ENCODE measurements around the gene TMEM236. TPM values are rescaled to one million over a fixed set of nuclear protein-coding genes. Genes with fewer than 3 reads are reported as not detected.

The TMEM236 gene
- total RNA-seq, 2 donors from 2014 or later, result 0.30 to 0.37 TPM

DNA sequence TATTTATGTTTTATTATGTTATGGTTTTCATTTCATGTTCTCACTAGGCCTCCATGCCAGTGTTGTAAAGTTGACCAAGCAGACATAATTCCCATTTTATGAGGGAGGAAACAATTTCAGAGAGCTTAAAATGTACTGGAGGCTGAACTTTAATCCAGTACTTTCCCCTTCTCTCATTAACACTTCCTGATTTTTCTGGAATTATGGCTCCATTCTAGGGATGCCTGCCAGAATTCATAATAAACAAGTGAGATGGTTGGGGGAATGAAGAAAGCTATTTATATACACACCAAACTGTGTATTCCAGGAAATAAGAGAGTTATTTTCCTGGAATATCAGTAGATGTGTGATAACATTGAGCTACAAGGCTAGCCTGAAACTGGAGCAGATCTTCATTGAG lies 6.9 kb downstream of the TMEM236 start:
- ATAC-seq (replicated peaks), result no peak
- Mint-ChIP-seq H3K27ac (no peak overlapping the region), H3K4me3 (no peak overlapping the region), H3K4me1 (peaks cover 4% of the 10 kb centered on the region), H3K9me3 (no peaks in the 10 kb centered on the region), H3K36me3 (ENCODE audit: low read depth) (no peaks in the 10 kb centered on the region), H3K27me3 (no peaks in the 10 kb centered on the region)

- H3K27me3 Mint-ChIP-seq, result peaks cover 11% of the 10 kb centered on the region
- H3K9me3 Mint-ChIP-seq, result peaks cover 3% of the 10 kb centered on the region
- no peak overlapping the region for H3K27ac Mint-ChIP-seq
- ATAC-seq (replicated peaks), result no peak
- H3K4me3 Mint-ChIP-seq, result no peak overlapping the region
- H3K36me3 Mint-ChIP-seq (ENCODE audit: low read depth), result no peaks in the 10 kb centered on the region
- H3K4me1 Mint-ChIP-seq, result no peaks in the 10 kb centered on the region
Observed at GRCh38 chr10:17764142-17764541, 12.1 kb downstream of the TMEM236 start.

GRCh38 chr10:17765602-17766001 lies 13.6 kb downstream of the TMEM236 start:
- H3K4me1 Mint-ChIP-seq, result no peaks in the 10 kb centered on the region
- no peak overlapping the region for H3K27ac Mint-ChIP-seq
- peaks cover 3% of the 10 kb centered on the region for H3K9me3 Mint-ChIP-seq
- no peak overlapping the region for H3K4me3 Mint-ChIP-seq
- ATAC-seq (replicated peaks), result no peak
- H3K36me3 Mint-ChIP-seq (ENCODE audit: low read depth), result no peaks in the 10 kb centered on the region
- peaks cover 13% of the 10 kb centered on the region for H3K27me3 Mint-ChIP-seq

DNA sequence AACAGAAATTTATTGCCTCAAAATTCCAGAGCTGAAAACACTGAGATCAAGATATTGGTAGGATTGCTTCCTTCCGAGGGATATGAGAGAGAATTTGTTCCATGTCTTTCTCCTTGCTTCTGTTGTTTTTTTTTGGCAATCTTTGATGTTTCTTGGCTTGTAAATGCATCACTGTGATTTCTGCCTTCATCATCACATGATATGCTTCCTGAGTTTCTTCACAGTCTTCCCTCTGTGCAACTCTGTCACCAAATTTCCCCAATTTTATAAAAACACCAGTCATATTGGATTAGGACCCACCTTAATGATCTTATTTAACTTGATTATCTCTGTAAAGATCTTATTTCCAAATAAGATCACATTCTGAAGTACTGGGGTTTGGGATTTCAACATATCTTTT lies 14.7 kb downstream of the TMEM236 start:
- Mint-ChIP-seq H3K9me3 (peaks cover 3% of the 10 kb centered on the region), H3K27me3 (peaks cover 13% of the 10 kb centered on the region), H3K27ac (no peak overlapping the region), H3K4me3 (no peak overlapping the region), H3K36me3 (ENCODE audit: low read depth) (no peaks in the 10 kb centered on the region), H3K4me1 (no peaks in the 10 kb centered on the region)
- no peak for ATAC-seq (replicated peaks)

DNA sequence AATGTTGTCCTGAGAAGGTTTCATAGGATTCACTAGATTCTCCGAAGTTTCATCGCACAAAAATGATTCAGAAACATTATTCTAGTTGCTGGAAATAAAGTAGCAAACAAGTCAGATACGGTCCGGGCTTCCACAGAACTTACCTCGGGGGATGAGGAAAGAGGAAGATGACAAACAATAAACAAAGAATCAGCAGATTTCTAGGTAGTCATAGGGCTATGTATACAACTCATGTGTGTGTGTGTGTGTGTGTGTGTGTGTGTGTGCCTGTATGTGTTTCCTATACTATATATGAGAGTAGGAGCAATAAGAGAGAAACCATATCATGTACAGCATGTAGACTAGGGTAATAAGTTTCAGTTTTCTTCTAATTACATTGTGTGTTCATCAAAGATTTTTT lies 16.5 kb downstream of the TMEM236 start:
- no peak overlapping the region for H3K4me3 Mint-ChIP-seq
- peaks cover 3% of the 10 kb centered on the region for H3K9me3 Mint-ChIP-seq
- no peaks in the 10 kb centered on the region for H3K36me3 Mint-ChIP-seq (ENCODE audit: low read depth)
- no peaks in the 10 kb centered on the region for H3K4me1 Mint-ChIP-seq
- H3K27me3 Mint-ChIP-seq, result peaks cover 13% of the 10 kb centered on the region
- no peak overlapping the region for H3K27ac Mint-ChIP-seq
- ATAC-seq (replicated peaks), result no peak

- no peak overlapping the region for H3K27ac Mint-ChIP-seq
- no peaks in the 10 kb centered on the region for H3K36me3 Mint-ChIP-seq (ENCODE audit: low read depth)
- H3K4me1 Mint-ChIP-seq, result no peaks in the 10 kb centered on the region
- H3K9me3 Mint-ChIP-seq, result peaks cover 3% of the 10 kb centered on the region
- no peak overlapping the region for H3K4me3 Mint-ChIP-seq
- ATAC-seq (replicated peaks), result no peak
- H3K27me3 Mint-ChIP-seq, result peaks cover 13% of the 10 kb centered on the region
Observed at GRCh38 chr10:17768957-17769356, 17.0 kb downstream of the TMEM236 start.

DNA sequence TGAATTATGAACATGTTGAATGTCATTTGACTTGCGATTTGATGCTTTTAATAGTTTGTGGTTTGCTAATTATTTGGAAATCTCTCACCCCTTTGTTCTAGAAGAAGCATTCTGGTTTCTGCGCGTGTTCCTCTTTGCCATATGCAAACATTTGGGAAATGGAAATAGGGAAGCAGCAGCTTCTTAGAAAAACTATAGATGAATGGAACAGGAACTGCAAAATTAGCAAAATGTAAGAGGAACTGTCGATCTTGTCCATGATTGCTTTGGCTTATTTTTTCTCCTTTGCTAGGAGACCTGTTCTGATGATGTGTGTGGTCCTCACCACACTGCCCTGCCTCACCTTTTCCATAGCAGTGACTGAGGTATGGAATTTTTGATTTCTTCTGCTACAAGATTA lies 19.0 kb downstream of the TMEM236 start:
- Mint-ChIP-seq H3K9me3 (peaks cover 3% of the 10 kb centered on the region), H3K27me3 (peaks cover 8% of the 10 kb centered on the region), H3K4me3 (no peak overlapping the region), H3K36me3 (ENCODE audit: low read depth) (no peaks in the 10 kb centered on the region), H3K27ac (no peak overlapping the region), H3K4me1 (no peaks in the 10 kb centered on the region)
- ATAC-seq (replicated peaks), result no peak

GRCh38 chr10:17779784-17780183 lies 27.8 kb downstream of the TMEM236 start:
- no peaks in the 10 kb centered on the region for H3K36me3 Mint-ChIP-seq (ENCODE audit: low read depth)
- H3K4me3 Mint-ChIP-seq, result no peak overlapping the region
- H3K27me3 Mint-ChIP-seq, result no peaks in the 10 kb centered on the region
- no peak overlapping the region for H3K27ac Mint-ChIP-seq
- no peaks in the 10 kb centered on the region for H3K9me3 Mint-ChIP-seq
- no peaks in the 10 kb centered on the region for H3K4me1 Mint-ChIP-seq
- no peak for ATAC-seq (replicated peaks)

GRCh38 chr10:17780727-17781126 lies 28.7 kb downstream of the TMEM236 start:
- no peaks in the 10 kb centered on the region for H3K27me3 Mint-ChIP-seq
- H3K27ac Mint-ChIP-seq, result no peak overlapping the region
- H3K36me3 Mint-ChIP-seq (ENCODE audit: low read depth), result no peaks in the 10 kb centered on the region
- H3K4me3 Mint-ChIP-seq, result no peak overlapping the region
- no peaks in the 10 kb centered on the region for H3K4me1 Mint-ChIP-seq
- ATAC-seq (replicated peaks), result no peak
- no peaks in the 10 kb centered on the region for H3K9me3 Mint-ChIP-seq

DNA sequence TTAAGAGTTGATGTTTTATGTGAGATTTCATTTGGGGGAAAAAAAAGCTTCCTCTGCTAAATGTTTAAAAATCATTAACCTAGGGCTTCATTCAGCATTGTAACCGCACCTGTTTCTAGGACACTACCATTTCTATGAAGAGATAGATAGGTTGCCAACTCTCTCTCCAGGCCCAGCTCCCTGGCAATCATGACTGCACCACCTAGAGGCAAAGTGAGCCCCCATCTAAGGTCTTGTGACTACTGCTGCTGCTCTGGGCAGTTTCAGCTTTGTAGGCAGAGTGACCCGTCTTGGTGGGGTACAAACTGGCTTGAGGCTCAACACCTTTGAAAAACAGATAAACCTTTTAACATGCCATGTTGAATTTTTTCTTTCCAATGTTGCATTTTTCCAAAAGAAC lies 29.9 kb downstream of the TMEM236 start:
- ATAC-seq (replicated peaks), result no peak
- H3K4me3 Mint-ChIP-seq, result no peak overlapping the region
- no peak overlapping the region for H3K27ac Mint-ChIP-seq
- no peaks in the 10 kb centered on the region for H3K36me3 Mint-ChIP-seq (ENCODE audit: low read depth)
- H3K27me3 Mint-ChIP-seq, result no peaks in the 10 kb centered on the region
- H3K4me1 Mint-ChIP-seq, result no peaks in the 10 kb centered on the region
- no peaks in the 10 kb centered on the region for H3K9me3 Mint-ChIP-seq

GRCh38 chr10:17782921-17783665 lies 31.1 kb downstream of the TMEM236 start:
- H3K36me3 Mint-ChIP-seq (ENCODE audit: low read depth), result no peaks in the 10 kb centered on the region
- no peak for ATAC-seq (replicated peaks)
- H3K4me1 Mint-ChIP-seq, result no peaks in the 10 kb centered on the region
- no peaks in the 10 kb centered on the region for H3K9me3 Mint-ChIP-seq
- no peak overlapping the region for H3K4me3 Mint-ChIP-seq
- H3K27me3 Mint-ChIP-seq, result no peaks in the 10 kb centered on the region
- no peak overlapping the region for H3K27ac Mint-ChIP-seq

- Mint-ChIP-seq H3K36me3 (ENCODE audit: low read depth) (no peaks in the 10 kb centered on the region), H3K27ac (no peak overlapping the region), H3K4me1 (no peaks in the 10 kb centered on the region), H3K27me3 (no peaks in the 10 kb centered on the region), H3K9me3 (no peaks in the 10 kb centered on the region), H3K4me3 (no peak overlapping the region)
- ATAC-seq (replicated peaks), result no peak
Observed at GRCh38 chr10:17783751-17784150, 31.8 kb downstream of the TMEM236 start.

DNA sequence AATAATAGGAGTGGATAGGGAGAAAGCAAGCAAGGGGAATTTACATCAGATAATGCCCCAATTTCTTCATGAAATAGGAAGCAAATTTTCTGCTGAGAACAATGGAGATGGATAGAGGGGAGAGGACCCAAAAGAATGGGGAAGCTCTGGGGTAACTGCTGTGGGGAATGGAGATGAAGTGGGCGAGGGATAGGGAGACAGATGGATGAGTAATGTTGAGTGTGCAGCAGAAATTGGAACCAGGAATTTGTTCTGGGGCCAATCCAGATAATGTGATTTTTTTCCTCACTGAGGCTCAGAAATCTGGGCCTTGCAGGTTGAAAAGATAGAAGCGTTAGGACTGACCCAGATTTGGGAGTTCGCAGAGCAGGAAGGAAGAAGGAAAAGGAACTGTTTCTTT lies 32.7 kb downstream of the TMEM236 start:
- H3K9me3 Mint-ChIP-seq, result no peaks in the 10 kb centered on the region
- H3K36me3 Mint-ChIP-seq (ENCODE audit: low read depth), result no peaks in the 10 kb centered on the region
- H3K27ac Mint-ChIP-seq, result no peak overlapping the region
- ATAC-seq (replicated peaks), result no peak
- H3K4me3 Mint-ChIP-seq, result no peak overlapping the region
- H3K4me1 Mint-ChIP-seq, result no peaks in the 10 kb centered on the region
- no peaks in the 10 kb centered on the region for H3K27me3 Mint-ChIP-seq

- Mint-ChIP-seq H3K36me3 (ENCODE audit: low read depth) (no peaks in the 10 kb centered on the region), H3K27ac (no peak overlapping the region), H3K4me3 (no peak overlapping the region), H3K4me1 (no peaks in the 10 kb centered on the region), H3K27me3 (no peaks in the 10 kb centered on the region), H3K9me3 (no peaks in the 10 kb centered on the region)
- no peak for ATAC-seq (replicated peaks)
Observed at GRCh38 chr10:17785276-17785930, 33.4 kb downstream of the TMEM236 start.

DNA sequence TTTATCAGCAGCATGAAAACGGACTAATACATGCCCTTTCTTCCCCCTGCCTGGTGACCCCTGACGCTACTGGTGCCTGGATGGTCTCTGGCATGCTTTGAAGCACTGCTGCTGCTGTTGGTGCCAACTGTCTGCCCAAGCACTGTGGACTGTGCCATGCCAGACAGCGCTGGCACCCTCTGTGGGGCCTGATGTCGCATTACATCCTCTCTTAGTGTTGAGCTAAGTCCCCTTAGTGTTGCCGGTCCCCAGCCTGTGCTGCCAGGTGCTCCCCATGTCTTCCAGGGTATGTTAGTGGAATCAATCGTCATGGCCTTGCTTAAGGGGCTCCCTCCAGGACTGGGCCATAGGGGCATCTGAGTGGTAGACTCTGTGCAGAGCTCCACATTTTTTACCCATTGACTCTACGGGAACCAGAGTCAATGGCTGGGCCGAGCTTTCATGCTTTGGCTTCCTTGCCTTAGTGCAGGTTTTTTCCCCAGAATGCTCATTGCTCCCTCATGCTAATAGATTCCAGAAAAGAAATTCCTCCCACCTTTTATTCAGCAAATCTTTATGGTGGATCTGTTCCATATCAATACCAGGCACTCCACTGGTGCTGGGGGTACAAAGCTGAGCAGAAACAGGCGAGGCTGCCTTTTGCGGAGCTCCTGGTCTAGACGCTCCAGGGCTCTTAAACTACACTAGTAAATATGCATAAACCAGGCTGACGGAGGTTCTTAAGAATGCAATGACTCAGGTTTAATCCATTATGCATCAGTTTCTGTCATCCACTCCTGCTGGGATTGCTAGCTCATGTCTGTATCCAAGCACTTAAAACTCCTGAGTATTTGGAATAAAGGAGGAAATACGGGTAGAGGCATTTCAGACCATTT lies 35.3 kb downstream of the TMEM236 start:
- Mint-ChIP-seq H3K4me1 (no peaks in the 10 kb centered on the region), H3K27me3 (no peaks in the 10 kb centered on the region), H3K36me3 (ENCODE audit: low read depth) (no peaks in the 10 kb centered on the region), H3K4me3 (no peak overlapping the region), H3K9me3 (no peaks in the 10 kb centered on the region), H3K27ac (no peak overlapping the region)
- ATAC-seq (replicated peaks), result no peak
